Measurements from ENCODE around the gene TCHHL1. TPM values are rescaled to one million over a fixed set of nuclear protein-coding genes. Genes with fewer than 3 reads are reported as not detected.

The TCHHL1 gene
- total and polyA plus RNA-seq, 8 donors, result 0.18 TPM; not detected in 7

DNA sequence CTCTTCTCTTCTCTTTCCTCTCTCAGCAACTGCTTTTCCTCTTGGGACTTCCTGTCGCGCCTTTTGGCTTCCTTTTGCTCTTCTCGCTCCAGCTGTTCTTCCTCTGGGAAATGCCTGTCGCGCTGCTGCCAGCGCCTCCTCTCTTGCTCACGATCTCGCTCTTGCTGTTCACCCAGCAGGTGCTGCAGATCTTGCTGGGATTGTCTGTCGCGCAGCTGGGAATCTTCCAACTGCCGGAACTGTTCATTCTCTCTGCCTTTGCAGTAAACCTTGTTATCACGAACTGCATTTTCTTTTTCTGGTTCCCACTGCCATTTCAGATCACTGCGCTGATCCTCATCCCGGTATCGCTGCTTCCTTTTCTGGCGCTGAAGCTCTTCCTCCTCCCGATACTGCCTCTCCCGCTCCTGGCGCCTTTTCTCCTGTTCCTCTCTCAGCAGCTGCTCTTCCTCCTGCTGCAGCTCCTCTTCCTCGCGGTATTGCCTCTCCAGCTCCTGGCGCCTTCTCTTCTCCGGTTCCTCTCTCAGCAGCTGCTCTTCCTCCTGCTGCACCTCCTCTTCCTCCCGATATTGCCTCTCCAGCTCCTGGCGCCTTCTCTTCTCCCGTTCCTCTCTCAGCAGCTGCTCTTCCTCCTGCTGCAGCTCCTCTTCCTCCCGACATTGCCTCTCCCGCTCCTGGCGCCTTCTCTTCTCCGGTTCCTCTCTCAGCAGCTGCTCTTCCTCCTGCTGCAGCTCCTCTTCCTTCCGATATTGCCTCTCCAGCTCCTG is 20.6 kb upstream of the TCHHL1 start:
- peaks cover 33 to 57% (median 45%) of the 10 kb centered on the region in 4 donors for H3K4me1 ChIP-seq

DNA sequence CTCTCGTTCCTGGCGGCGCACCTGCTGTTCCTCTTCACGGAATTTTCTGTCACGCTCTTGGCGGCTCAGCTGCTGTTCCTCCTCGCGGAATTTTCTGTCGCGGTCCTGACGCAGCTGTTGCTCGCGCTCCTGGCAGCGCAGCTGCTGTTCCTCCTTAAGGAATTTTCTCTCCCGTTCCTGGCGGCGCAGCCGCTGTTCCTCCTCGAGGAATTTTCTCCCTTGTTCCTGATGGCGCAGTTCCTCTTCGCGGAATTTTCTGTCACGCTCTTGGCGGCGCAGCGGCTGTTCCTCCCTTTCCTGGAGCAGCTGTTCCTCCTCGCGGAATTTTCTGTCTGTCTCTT is 20.0 kb upstream of the TCHHL1 start:
- Histone ChIP-seq H3K27me3 (peaks cover 38 to 100% (median 72%) of the 10 kb centered on the region in 3 donors), H3K4me1 (peaks cover 33 to 57% (median 45%) of the 10 kb centered on the region in 4 donors), H3K9me3 (peaks cover 12 to 23% (median 20%) of the 10 kb centered on the region in 4 donors), H3K4me3 (peak overlapping the region in 3 of 4 donors; percentile 24 to 65 (median 42)), H3K36me3 (no peaks in the 10 kb centered on the region), H3K27ac (no peak overlapping the region)
- 16 to 34% (median 22%) methylated on average over 28 of the region's 28 CpGs for WGBS, 5 donors
- DNase-seq, result peak in 1 of 2 donors; percentile 5
- intact Hi-C loops (cut with DNase I; ENCODE audit: low total_unique reads), result no loop called here
- TF ChIP-seq, protein P1, sequence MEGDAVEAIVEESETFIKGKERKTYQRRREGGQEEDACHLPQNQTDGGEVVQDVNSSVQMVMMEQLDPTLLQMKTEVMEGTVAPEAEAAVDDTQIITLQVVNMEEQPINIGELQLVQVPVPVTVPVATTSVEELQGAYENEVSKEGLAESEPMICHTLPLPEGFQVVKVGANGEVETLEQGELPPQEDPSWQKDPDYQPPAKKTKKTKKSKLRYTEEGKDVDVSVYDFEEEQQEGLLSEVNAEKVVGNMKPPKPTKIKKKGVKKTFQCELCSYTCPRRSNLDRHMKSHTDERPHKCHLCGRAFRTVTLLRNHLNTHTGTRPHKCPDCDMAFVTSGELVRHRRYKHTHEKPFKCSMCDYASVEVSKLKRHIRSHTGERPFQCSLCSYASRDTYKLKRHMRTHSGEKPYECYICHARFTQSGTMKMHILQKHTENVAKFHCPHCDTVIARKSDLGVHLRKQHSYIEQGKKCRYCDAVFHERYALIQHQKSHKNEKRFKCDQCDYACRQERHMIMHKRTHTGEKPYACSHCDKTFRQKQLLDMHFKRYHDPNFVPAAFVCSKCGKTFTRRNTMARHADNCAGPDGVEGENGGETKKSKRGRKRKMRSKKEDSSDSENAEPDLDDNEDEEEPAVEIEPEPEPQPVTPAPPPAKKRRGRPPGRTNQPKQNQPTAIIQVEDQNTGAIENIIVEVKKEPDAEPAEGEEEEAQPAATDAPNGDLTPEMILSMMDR (IDR thresholded peaks at IDR 0.05), result no peak
- no peak for TF ChIP-seq POLR2AphosphoS5 (IDR thresholded peaks at IDR 0.05)
- no peak for TF ChIP-seq POLR2A (IDR thresholded peaks at IDR 0.05)
- TF ChIP-seq EP300 (IDR thresholded peaks at IDR 0.05), result no peak

More for the DNA sequence above, 20.6 kb upstream of the TCHHL1 start:
- 10 to 21% (median 13%) methylated on average over 31 of the region's 31 CpGs for WGBS, 5 donors
- Histone ChIP-seq H3K27me3 (peaks cover 42 to 100% (median 78%) of the 10 kb centered on the region in 3 donors), H3K36me3 (no peaks in the 10 kb centered on the region), H3K9me3 (peaks cover 12 to 24% (median 20%) of the 10 kb centered on the region in 4 donors), H3K4me3 (peak overlapping the region in 3 of 4 donors; percentile 42 to 65 (median 64)), H3K27ac (no peak overlapping the region)
- TF ChIP-seq, protein P1 (IDR thresholded peaks at IDR 0.05), result no peak
- TF ChIP-seq POLR2AphosphoS5 (IDR thresholded peaks at IDR 0.05), result no peak
- no peak for TF ChIP-seq POLR2A (IDR thresholded peaks at IDR 0.05)
- TF ChIP-seq EP300 (IDR thresholded peaks at IDR 0.05), result no peak
- DNase-seq, result peak in 1 of 2 donors; percentile 9
- intact Hi-C loops (cut with DNase I; ENCODE audit: low total_unique reads), result no loop called here

DNA sequence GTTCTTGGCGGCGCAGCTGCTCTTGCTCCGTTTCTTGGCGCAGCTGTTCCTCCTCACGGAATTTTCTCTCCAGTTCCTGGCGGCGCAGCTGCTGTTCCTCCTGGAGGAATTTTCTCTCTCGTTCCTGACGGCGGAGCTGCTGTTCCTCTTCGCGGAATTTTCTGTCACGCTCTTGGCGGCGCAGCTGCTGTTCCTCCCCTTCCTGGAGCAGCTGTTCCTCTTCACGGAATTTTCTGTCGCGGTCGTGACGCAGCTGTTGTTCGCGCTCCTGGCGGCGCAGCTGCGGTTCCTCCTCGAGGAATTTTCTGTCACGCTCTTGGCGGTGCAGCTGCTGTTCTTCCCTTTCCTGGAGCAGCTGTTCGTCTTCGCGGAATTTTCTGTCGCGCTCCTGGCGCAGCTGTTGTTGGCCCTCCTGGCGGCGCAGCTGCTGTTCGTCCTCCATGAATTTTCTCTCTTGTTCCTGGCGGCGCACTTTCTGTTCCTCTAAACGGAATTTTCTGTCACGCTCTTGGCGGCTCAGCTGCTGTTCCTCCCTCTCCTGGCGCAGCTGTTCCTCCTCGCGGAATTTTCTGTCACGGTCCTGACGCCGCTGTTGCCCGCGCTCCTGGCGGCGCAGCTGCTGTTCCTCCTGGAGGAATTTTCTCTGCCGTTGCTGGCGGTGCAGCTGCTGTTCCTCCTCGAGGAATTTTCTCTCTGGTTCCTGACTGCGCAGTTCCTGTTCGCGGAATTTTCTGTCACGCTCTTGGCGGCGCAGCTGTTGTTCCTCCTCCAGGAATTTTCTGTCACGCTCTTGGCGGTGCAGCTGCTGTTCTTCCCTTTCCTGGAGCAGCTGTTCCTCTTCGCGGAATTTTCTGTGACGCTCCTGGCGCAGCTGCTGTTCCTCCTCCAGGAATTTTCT is 19.4 kb upstream of the TCHHL1 start:
- Histone ChIP-seq H3K4me3 (peak overlapping the region in 3 of 4 donors; percentile 4 to 65 (median 24)), H3K4me1 (peaks cover 33 to 57% (median 45%) of the 10 kb centered on the region in 4 donors), H3K9me3 (peaks cover 12 to 21% (median 20%) of the 10 kb centered on the region in 4 donors), H3K27me3 (peaks cover 35 to 100% (median 66%) of the 10 kb centered on the region in 3 donors), H3K36me3 (no peaks in the 10 kb centered on the region), H3K27ac (no peak overlapping the region)
- TF ChIP-seq, protein P1 (IDR thresholded peaks at IDR 0.05), result no peak
- no peak for TF ChIP-seq EP300 (IDR thresholded peaks at IDR 0.05)
- no peak for TF ChIP-seq POLR2A (IDR thresholded peaks at IDR 0.05)
- no peak for TF ChIP-seq POLR2AphosphoS5 (IDR thresholded peaks at IDR 0.05)
- peak in 1 of 2 donors; percentile 20 for DNase-seq
- intact Hi-C loops (cut with DNase I; ENCODE audit: low total_unique reads), result no loop called here
- WGBS, 5 donors, result 11 to 21% (median 12%) methylated on average over 67 of the region's 67 CpGs
